Measurements from ENCODE around the gene TGM6. TPM values are rescaled to one million over a fixed set of nuclear protein-coding genes. Genes with fewer than 3 reads are reported as not detected.

Gene TGM6
- total RNA-seq, 8 experiments from 2014 or later: 0.24 to 0.27 TPM; not detected in 6

- Histone ChIP-seq H3K4me1 (replicated peaks in 1 of 2) (peaks cover 15 to 17% of the 10 kb centered on the region in 2 donors), H3K4me3 (peak overlapping the region; percentile 49 to 80 (median 77)), H3K27ac (no peak overlapping the region)
- in situ Hi-C loops (cut with MboI; ENCODE audit: low pct_unique_long_range_greater_than_20kb in 2 of 9, low sequenced_read_pairs in 9 of 9, unreplicated experiment in 9 of 9): loop anchor here in 6 of 9 experiments (25.0 kb wide), 4 partner anchors 256 to 706 kb away; no protein-coding TSS in a partner anchor
- no peak for ATAC-seq (replicated peaks in 6 of 8)
- WGBS, 10 experiments: 46 to 100% (median 65%) methylated on average over 1 to 8 of the region's 11 CpGs; no CpG with 5 or more reads in 3 of the 10 experiments
These were observed 88.1 kb downstream of the TGM6 start for GRCh38 chr20:2468581-2469407.

- Histone ChIP-seq H3K4me3 (peak overlapping the region; percentile 49 to 80 (median 77)), H3K4me1 (replicated peaks in 1 of 2) (peaks cover 15 to 17% of the 10 kb centered on the region in 2 donors), H3K27ac (peak overlapping the region; percentile 55 to 90)
- peak in 5 of 8 experiments; percentile 1 to 17 (median 7) for ATAC-seq (replicated peaks in 6 of 8)
- WGBS, 10 experiments: 0 to 2% (median 0%) methylated on average over 1 to 17 of the region's 19 CpGs; no CpG with 5 or more reads in 2 of the 10 experiments
- in situ Hi-C loops (cut with MboI; ENCODE audit: low pct_unique_long_range_greater_than_20kb in 2 of 9, low sequenced_read_pairs in 9 of 9, unreplicated experiment in 9 of 9): loop anchor here in 6 of 9 experiments (25.0 kb wide), 4 partner anchors 258 to 708 kb away; no protein-coding TSS in a partner anchor
These were observed 89.3 kb downstream of the TGM6 start for GRCh38 chr20:2469991-2470422.

DNA sequence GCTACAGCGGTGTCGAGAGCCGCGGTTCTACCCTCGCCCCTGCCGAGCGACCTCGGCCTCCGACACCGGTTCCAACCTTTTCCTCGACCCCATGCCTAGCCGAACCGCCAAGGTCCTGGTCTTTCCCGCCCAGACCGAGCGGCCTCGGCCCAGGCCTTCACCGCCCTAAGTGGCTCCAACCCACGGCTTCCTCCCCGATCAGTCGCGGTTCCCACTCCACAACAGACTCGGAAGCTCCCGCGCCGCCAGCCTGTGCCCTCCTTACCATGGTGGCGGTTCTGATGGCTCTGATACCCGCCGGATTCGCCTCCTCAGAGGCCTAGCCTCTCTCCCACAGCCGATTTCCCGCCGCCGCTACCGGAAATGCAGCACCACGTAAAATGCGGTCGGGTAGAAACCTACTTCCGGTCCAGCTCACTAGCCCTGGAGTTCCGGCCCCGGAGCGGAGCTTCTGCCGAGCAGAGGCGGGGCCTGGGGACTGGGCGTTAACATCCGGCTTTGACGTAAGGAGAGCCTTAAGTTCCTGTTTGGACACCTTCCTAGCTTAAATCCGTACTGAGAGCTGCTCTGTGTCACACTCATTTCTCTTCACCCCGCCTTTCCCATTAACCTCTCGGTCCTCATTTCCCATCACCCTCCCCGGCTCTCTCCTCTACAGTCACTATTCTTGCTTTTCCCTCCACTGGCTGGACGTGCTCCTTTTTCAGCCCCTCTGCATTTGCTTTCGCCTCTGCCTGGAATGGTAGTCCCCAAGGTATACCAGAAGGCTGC, 89.9 kb downstream of the TGM6 start, which contains the start of gene SNRPB:
TSS of gene SNRPB (minus strand) at position 367 of the 771 bp plus-strand sequence. CDS start at position 268, 99 bp downstream.
- ATAC-seq (replicated peaks in 6 of 8): peak; percentile 91 to 99 (median 99)
- Histone ChIP-seq H3K4me3 (peak within 1 kb of the TSS; percentile 49 to 80 (median 77)), H3K27ac (peak within 1 kb of the TSS; percentile 78 to 90), H3K4me1 (replicated peaks in 1 of 2) (peaks cover 15 to 17% of the 10 kb centered on the region in 2 donors)
- in situ Hi-C loops (cut with MboI; ENCODE audit: low pct_unique_long_range_greater_than_20kb in 2 of 9, low sequenced_read_pairs in 9 of 9, unreplicated experiment in 9 of 9): loop anchor here in 6 of 9 experiments (25.0 kb wide), 4 partner anchors 258 to 708 kb away; no protein-coding TSS in a partner anchor
- 0 to 25% (median 4%) methylated on average over 2 to 18 of the region's 53 CpGs for WGBS, 10 experiments

DNA sequence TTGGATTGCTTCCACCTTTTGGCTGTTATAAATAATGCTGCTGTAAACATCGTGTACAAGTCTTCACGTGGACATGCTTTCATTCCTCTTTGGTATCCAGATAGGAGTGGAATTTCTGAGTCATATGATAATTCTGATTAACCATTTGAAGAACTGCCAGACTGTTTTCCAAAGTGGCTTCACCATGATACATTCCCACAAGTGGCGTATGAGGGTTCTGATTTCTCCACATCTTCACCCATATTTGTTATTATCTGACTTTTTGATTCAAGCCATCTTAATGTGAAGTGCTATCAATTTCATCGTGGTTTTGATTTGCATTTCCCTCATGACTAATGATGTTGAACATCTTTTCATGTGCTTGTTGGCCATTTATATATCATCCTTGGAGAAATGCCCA, 92.8 kb downstream of the TGM6 start:
- 10 to 100% (median 73%) methylated on average over 2 to 4 of the region's 4 CpGs for WGBS, 10 experiments
- H3K4me3 ChIP-seq: no peak overlapping the region
- ATAC-seq (replicated peaks in 6 of 8): peak in 1 of 8 experiments; percentile 1
- in situ Hi-C loops (cut with MboI; ENCODE audit: low pct_unique_long_range_greater_than_20kb in 2 of 9, low sequenced_read_pairs in 9 of 9, unreplicated experiment in 9 of 9): loop anchor here in 6 of 9 experiments (25.0 kb wide), 4 partner anchors 261 to 711 kb away; no protein-coding TSS in a partner anchor
- peaks cover 14% of the 10 kb centered on the region in 2 donors for H3K4me1 ChIP-seq (replicated peaks in 1 of 2)
- H3K27ac ChIP-seq: no peak overlapping the region

DNA sequence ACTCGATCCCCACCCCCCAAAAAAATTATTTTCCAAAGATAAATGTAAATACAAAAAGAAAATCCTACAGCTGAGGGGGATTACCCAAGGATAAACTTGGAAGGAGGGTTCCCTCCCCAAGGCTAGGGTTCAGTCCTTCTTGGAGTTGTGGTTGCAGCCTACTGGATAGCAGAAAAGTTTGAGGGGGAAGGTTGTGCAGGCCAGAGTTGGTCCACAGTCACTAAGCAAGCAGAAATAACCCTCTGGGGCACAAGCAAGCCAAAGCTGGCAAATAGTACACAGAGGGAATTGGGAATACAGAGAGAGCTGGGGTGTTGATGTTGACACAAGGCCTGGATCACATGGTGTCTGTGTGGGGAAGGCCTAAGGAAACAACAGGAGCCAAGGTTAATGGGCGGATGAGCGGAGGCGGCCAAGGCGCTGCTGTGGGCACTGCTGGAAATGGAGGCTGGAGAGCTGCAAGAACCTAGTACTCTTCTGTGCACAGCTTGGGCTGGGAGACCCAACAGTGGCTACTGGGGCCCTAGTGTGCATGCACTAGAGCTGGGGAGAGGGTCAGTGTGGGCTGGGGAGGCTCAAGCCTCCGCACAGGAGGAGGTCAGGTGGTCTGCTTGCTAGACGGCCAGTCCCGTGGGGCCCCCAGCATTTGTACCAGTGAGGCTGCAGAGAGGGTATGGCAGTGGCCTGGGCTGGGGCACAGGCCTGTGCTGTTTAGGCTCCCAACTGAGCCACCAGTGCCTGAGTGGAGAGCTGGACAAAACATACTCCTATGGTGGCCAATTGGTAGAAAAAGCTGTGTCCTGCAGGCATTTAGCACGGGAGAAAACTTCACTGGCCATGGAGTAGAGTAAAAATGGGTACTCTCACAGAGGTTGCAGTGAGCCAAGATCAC, 95.4 kb downstream of the TGM6 start:
- in situ Hi-C loops (cut with MboI; ENCODE audit: low pct_unique_long_range_greater_than_20kb in 2 of 9, low sequenced_read_pairs in 9 of 9, unreplicated experiment in 9 of 9): no loop called here
- H3K4me3 ChIP-seq: no peak overlapping the region
- peak in 3 of 8 experiments; percentile 35 to 71 (median 46) for ATAC-seq (replicated peaks in 6 of 8)
- H3K4me1 ChIP-seq (replicated peaks in 1 of 2): peaks cover 3 to 5% of the 10 kb centered on the region in 2 donors
- WGBS, 10 experiments: 89 to 100% (median 98%) methylated on average over 1 to 7 of the region's 9 CpGs; no CpG with 5 or more reads in 3 of the 10 experiments
- H3K27ac ChIP-seq: no peak overlapping the region

DNA sequence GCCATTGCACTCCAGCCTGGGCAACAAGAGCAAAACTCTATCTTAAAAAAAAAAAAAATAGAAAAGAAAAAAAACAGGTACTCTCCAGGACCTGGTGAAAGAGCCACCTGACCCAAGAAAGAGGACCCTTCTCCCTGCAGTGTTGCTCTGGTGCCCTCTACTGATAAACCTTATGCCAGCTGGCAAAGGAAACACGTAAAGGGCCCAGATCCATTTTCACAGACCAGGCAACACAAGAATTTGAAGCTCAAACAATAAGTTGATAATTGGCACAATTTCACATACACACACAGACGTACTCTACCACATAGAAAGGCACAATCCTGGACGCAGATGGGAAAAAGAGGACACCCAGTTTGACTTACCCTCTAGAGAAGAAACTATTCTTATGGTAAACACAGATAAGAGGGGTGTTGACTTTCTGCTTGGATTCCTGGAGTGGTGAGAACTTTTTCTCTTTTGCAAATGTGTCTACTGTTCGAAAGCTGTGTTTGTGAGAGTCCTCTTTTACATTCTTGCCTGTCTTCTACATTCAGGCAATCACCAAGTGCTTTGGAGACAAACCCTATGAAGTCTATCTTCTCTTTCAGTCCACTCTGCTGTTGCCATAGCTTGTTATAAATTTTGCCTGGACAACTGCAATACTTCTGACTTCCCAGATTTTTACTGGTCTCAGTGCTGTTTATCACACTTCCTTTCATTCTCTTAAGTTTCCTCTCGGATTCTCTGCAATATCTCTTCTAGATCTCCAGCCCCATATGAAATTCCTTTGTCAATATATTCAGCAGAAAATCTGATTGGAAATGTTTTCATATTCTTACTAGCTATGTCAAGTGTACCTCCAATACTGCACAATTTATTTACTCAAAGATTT, 96.3 kb downstream of the TGM6 start:
- 29 to 94% (median 76%) methylated on average over 1 to 5 of the region's 5 CpGs; no CpG with 5 or more reads in 2 of the 10 experiments for WGBS, 10 experiments
- ATAC-seq (replicated peaks in 6 of 8): peak in 1 of 8 experiments; percentile 49
- Histone ChIP-seq H3K27ac (no peak overlapping the region), H3K4me1 (replicated peaks in 1 of 2) (no peaks in the 10 kb centered on the region), H3K4me3 (no peak overlapping the region)
- in situ Hi-C loops (cut with MboI; ENCODE audit: low pct_unique_long_range_greater_than_20kb in 2 of 9, low sequenced_read_pairs in 9 of 9, unreplicated experiment in 9 of 9): no loop called here

- WGBS, 10 experiments: 90 to 100% (median 100%) methylated on average over 1 to 2 of the region's 2 CpGs; no CpG with 5 or more reads in 2 of the 10 experiments
- H3K4me1 ChIP-seq (replicated peaks in 1 of 2): no peaks in the 10 kb centered on the region
- H3K27ac ChIP-seq: no peak overlapping the region
- in situ Hi-C loops (cut with MboI; ENCODE audit: low pct_unique_long_range_greater_than_20kb in 2 of 9, low sequenced_read_pairs in 9 of 9, unreplicated experiment in 9 of 9): no loop called here
- ATAC-seq (replicated peaks in 6 of 8): no peak
- H3K4me3 ChIP-seq: no peak overlapping the region
These were observed 99.7 kb downstream of the TGM6 start for GRCh38 chr20:2480381-2480780.

Other genes starting within 250 kb of the TGM6 start
- gene TGM3, start 84.9 kb upstream of the TGM6 start, total RNA-seq: 1 to 10 TPM in 1 of 8 experiments, under 1 TPM in 5, not detected in 2; 0.05 to 2.8 (median 0.30) TPM
- gene SNRPB, start 89.9 kb downstream of the TGM6 start, total RNA-seq: 100 to 1,000 TPM in 5 of 8 experiments, 10 to 100 TPM in 3; 80.4 to 299 (median 151) TPM
- gene ZNF343, start 128.0 kb downstream of the TGM6 start, total RNA-seq: 10 to 100 TPM in 5 of 8 experiments, 1 to 10 TPM in 3; 8.8 to 14.4 (median 10.9) TPM
- gene TMC2, start 155.7 kb downstream of the TGM6 start, total RNA-seq: under 1 TPM; 0.05 to 0.62 (median 0.17) TPM